Muscle of leg (tissue), 11 donors: ENCODE results near the gene NANOG. TPM values are rescaled to one million over a fixed set of nuclear protein-coding genes. Genes with fewer than 3 reads are reported as not detected.
A peak's percentile ranks its signal among the peaks of the same experiment; 100 is the strongest.
"Not testable (repeated sequence)": the region's sequence is repeated elsewhere in the genome, so short reads cannot be mapped to it uniquely, and the experiment has no call there.

Experiments
- DNase-seq: peaks from one replicate; pipeline ENCODE4 v3.0.0; 2013
- H3K27ac ChIP-seq: one replicate; pipeline ENCODE4 v1.5.1; 2013; ENCODE audit warnings: mild to moderate bottlenecking, low read length, control low read depth
- H3K27me3 ChIP-seq: one replicate; pipeline ENCODE4 v1.6.1; 2013; ENCODE audit warnings: low read length; ENCODE audit not compliant: control insufficient read depth, insufficient read depth
- H3K36me3 ChIP-seq: one replicate; pipeline ENCODE4 v1.6.1; 2013; ENCODE audit warnings: low read length; ENCODE audit not compliant: control insufficient read depth, insufficient read depth
- H3K4me1 ChIP-seq: one replicate; pipeline ENCODE4 v1.6.1; 2013; ENCODE audit warnings: low read length; ENCODE audit not compliant: control insufficient read depth, insufficient read depth
- H3K4me3 ChIP-seq: one replicate; pipeline ENCODE4 v1.5.1; 2013; ENCODE audit warnings: low read length, control low read depth
- H3K9me3 ChIP-seq: replicated peaks from 2 replicates; pipeline ENCODE4 v1.6.1; 2013; ENCODE audit warnings: low read depth, low read length; ENCODE audit not compliant: control insufficient read depth
- WGBS: methylation state at CpG from one replicate; pipeline ENCODE4 v1.1.5; 2013; ENCODE audit warnings: missing lambda C conversion rate; ENCODE audit not compliant: insufficient coverage; 5-methylcytosine and 5-hydroxymethylcytosine counted together
- polyA plus RNA-seq, 8 donors: library from polyadenylated mRNA; unstranded; fragments of 120-200 nt; gene quantifications; one replicate each; pipeline versions ENCODE4 v1.2.1 to v1.2.3, GENCODE V29; 2013; ENCODE audit warnings: inconsistent platforms in 1 of 8, low replicate concordance in 1 of 8; ENCODE audit not compliant: insufficient read length in 8 of 8, insufficient read depth in 1 of 8
- total RNA-seq: library from RNA; stranded (reverse); fragments of 120-200 nt; gene quantifications from one replicate; pipeline ENCODE4 v1.2.4, GENCODE V29; 2013

NANOG gene
- total and polyA plus RNA-seq, 9 donors: 0.04 to 0.22 (median 0.10) TPM; not detected in 2

GRCh38 chr12:7835116-7835515 is 45.9 kb downstream of the NANOG start:
- Histone ChIP-seq H3K36me3 (no peaks in the 10 kb centered on the region), H3K4me3 (no peak overlapping the region), H3K9me3 (no peaks in the 10 kb centered on the region), H3K27me3 (no peaks in the 10 kb centered on the region), H3K4me1 (no peaks in the 10 kb centered on the region), H3K27ac (no peak overlapping the region)
- no CpG with 5 or more reads among the region's 9 CpGs for WGBS
- DNase-seq: no peak

- no peak for DNase-seq
- H3K4me3 ChIP-seq: no peak overlapping the region
- H3K4me1 ChIP-seq: no peaks in the 10 kb centered on the region
- no peak overlapping the region for H3K27ac ChIP-seq
- 43% methylated on average over 2 of the region's 5 CpGs for WGBS
- H3K9me3 ChIP-seq: no peaks in the 10 kb centered on the region
- no peaks in the 10 kb centered on the region for H3K27me3 ChIP-seq
- H3K36me3 ChIP-seq: no peaks in the 10 kb centered on the region
Observed at GRCh38 chr12:7835766-7836165, 46.6 kb downstream of the NANOG start.

GRCh38 chr12:7837366-7837765 is 48.2 kb downstream of the NANOG start:
- WGBS: no CpG with 5 or more reads among the region's 6 CpGs
- no peaks in the 10 kb centered on the region for H3K9me3 ChIP-seq
- no peaks in the 10 kb centered on the region for H3K36me3 ChIP-seq
- H3K27me3 ChIP-seq: no peaks in the 10 kb centered on the region
- H3K4me1 ChIP-seq: no peaks in the 10 kb centered on the region
- DNase-seq: no peak
- H3K27ac ChIP-seq: no peak overlapping the region
- H3K4me3 ChIP-seq: no peak overlapping the region

GRCh38 chr12:7839226-7839625 is 50.0 kb downstream of the NANOG start:
- H3K27ac ChIP-seq, H3K9me3 ChIP-seq, H3K27me3 ChIP-seq, H3K4me1 ChIP-seq, H3K36me3 ChIP-seq, H3K4me3 ChIP-seq: not testable (repeated sequence)
- DNase-seq: peak; percentile 52
- WGBS: no CpG with 5 or more reads among the region's 10 CpGs

GRCh38 chr12:7839848-7840247 is 50.6 kb downstream of the NANOG start:
- H3K4me3 ChIP-seq, H3K4me1 ChIP-seq, DNase-seq, H3K27me3 ChIP-seq, H3K9me3 ChIP-seq, H3K36me3 ChIP-seq, H3K27ac ChIP-seq: not testable (repeated sequence)
- WGBS: no CpG with 5 or more reads among the region's 7 CpGs

- not testable (repeated sequence) for H3K27me3 ChIP-seq, H3K9me3 ChIP-seq, H3K4me3 ChIP-seq, H3K27ac ChIP-seq, H3K36me3 ChIP-seq, DNase-seq, H3K4me1 ChIP-seq
- no CpG with 5 or more reads among the region's 9 CpGs for WGBS
Observed at GRCh38 chr12:7842444-7842843, 53.2 kb downstream of the NANOG start.

GRCh38 chr12:7843149-7843548 is 53.9 kb downstream of the NANOG start:
- DNase-seq: peak; percentile 65
- H3K27ac ChIP-seq, H3K36me3 ChIP-seq, H3K4me1 ChIP-seq, H3K27me3 ChIP-seq, H3K4me3 ChIP-seq, H3K9me3 ChIP-seq: not testable (repeated sequence)
- no CpG with 5 or more reads among the region's 8 CpGs for WGBS

GRCh38 chr12:7843583-7843982 is 54.4 kb downstream of the NANOG start:
- H3K9me3 ChIP-seq, H3K4me1 ChIP-seq, H3K27ac ChIP-seq, H3K27me3 ChIP-seq, H3K36me3 ChIP-seq, H3K4me3 ChIP-seq: not testable (repeated sequence)
- whole genome bisulfite sequencing: no CpG with 5 or more reads among the region's 9 CpGs
- peak; percentile 26 for DNase-seq

GRCh38 chr12:7844116-7844515 is 54.9 kb downstream of the NANOG start:
- Histone ChIP-seq H3K27ac (no peak overlapping the region), H3K4me1 (no peaks in the 10 kb centered on the region), H3K9me3 (no peaks in the 10 kb centered on the region), H3K27me3 (peaks cover 4% of the 10 kb centered on the region), H3K36me3 (no peaks in the 10 kb centered on the region), H3K4me3 (no peak overlapping the region)
- no CpG with 5 or more reads among the region's 5 CpGs for WGBS
- peak; percentile 15 for DNase-seq

- not testable (repeated sequence) for H3K4me1 ChIP-seq, H3K27me3 ChIP-seq, H3K36me3 ChIP-seq, H3K4me3 ChIP-seq, H3K9me3 ChIP-seq
- WGBS: no CpG with 5 or more reads among the region's 4 CpGs
- peak overlapping the region; percentile 13 for H3K27ac ChIP-seq
- DNase-seq: peak; percentile 83
Observed at GRCh38 chr12:7847226-7848097, 58.3 kb downstream of the NANOG start.

- H3K36me3 ChIP-seq, H3K4me3 ChIP-seq, H3K27ac ChIP-seq, H3K27me3 ChIP-seq, H3K9me3 ChIP-seq, H3K4me1 ChIP-seq, DNase-seq: not testable (repeated sequence)
- no CpG with 5 or more reads among the region's 2 CpGs for WGBS
Observed at GRCh38 chr12:7848098-7848422, 58.9 kb downstream of the NANOG start.
